Neural cell (in vitro differentiated cells): ENCODE results near the gene CSTF2.

Experiments
- CTCF ChIP-seq: fragments of 450-650 bp; IDR thresholded peaks from 2 replicates; pipeline ENCODE4 v1.5.1; 2014; ENCODE audit warnings: antibody characterized with exemption, mild to moderate bottlenecking, moderate library complexity; ENCODE audit not compliant: poor library complexity, severe bottlenecking
- EP300 ChIP-seq: fragments of 450-650 bp; conservative IDR thresholded peaks from 2 replicates; pipeline ENCODE4 v1.6.1; 2014; ENCODE audit warnings: antibody characterized with exemption, mild to moderate bottlenecking, moderate library complexity; ENCODE audit not compliant: poor library complexity, severe bottlenecking
- EZH2 ChIP-seq: fragments of 200-600, 300-800 bp; shearing (Covaris generic), sonication (generic); IDR thresholded peaks from 2 replicates; pipeline ENCODE4 v1.6.1; 2014; ENCODE audit warnings: antibody characterized with exemption, low read length, borderline replicate concordance, mild to moderate bottlenecking; ENCODE audit not compliant: insufficient read depth, poor library complexity, severe bottlenecking
- MXI1 ChIP-seq: fragments of 450-650 bp; conservative IDR thresholded peaks from 2 replicates; pipeline ENCODE4 v1.6.1; 2014; ENCODE audit warnings: antibody characterized with exemption, mild to moderate bottlenecking; ENCODE audit not compliant: poor library complexity, severe bottlenecking
- POLR2AphosphoS5 ChIP-seq: IDR thresholded peaks from 2 replicates; pipeline ENCODE4 v1.6.1; 2012
- RAD21 ChIP-seq: fragments of 450-650 bp; conservative IDR thresholded peaks from 2 replicates; pipeline ENCODE4 v1.6.1; 2014; ENCODE audit warnings: antibody characterized with exemption, mild to moderate bottlenecking, moderate library complexity
- TAF1 ChIP-seq: IDR thresholded peaks from 2 replicates; pipeline ENCODE4 v1.6.1; 2012; ENCODE audit warnings: low read depth

- TF ChIP-seq POLR2AphosphoS5: no peak
- TF ChIP-seq EP300: no peak
- no peak for TF ChIP-seq EZH2
- no peak for TF ChIP-seq RAD21
- no peak for TF ChIP-seq CTCF
- TF ChIP-seq TAF1: no peak
- TF ChIP-seq MXI1: no peak
These were observed 30.1 kb downstream of the CSTF2 start for GRCh38 chrX:100850317-100850716.
